H1 (cell line): ENCODE results near the gene MBD3L3. TPM values are rescaled to one million over a fixed set of nuclear protein-coding genes. Genes with fewer than 3 reads are reported as not detected.

Source experiments
- BACH1 ChIP-seq: IDR thresholded peaks from 2 replicates; pipeline ENCODE4 v1.6.1; 2012; ENCODE audit warnings: low read length, improper control_type of control experiment
- CBX8 ChIP-seq: fragments of 300-800, 300-1000 bp; sonication (generic); IDR thresholded peaks from 2 replicates; pipeline ENCODE4 v1.7.1; 2016; ENCODE audit warnings: low read depth, low read length, borderline replicate concordance
- NANOG ChIP-seq: IDR thresholded peaks from 2 replicates; pipeline ENCODE4 v1.6.1; 2011; ENCODE audit warnings: low read length, low read depth, mild to moderate bottlenecking, inconsistent platforms; ENCODE audit not compliant: insufficient read depth, poor library complexity, severe bottlenecking
- polyA plus RNA-seq, 7 experiments: library from polyadenylated mRNA; depleted of rRNA in 3 of 7; stranded (reverse) in 5 of 7; unstranded in 2 of 7; fragments of >200 nt in 5 of 7; fragments of 200-250 nt in 2 of 7; gene quantifications; 1 replicate in 5 of 7; 2 replicates in 1 of 7; 4 replicates in 1 of 7; pipeline versions ENCODE4 v1.2.1 to v1.2.3, GENCODE V29; 2011 to 2013; ENCODE audit warnings: missing spikeins in 2 of 7, mixed read lengths in 2 of 7
- total RNA-seq: library from RNA; stranded (reverse); fragmentation: NEBNext Ultra II Directional; extraction: Animal tissue kit (Norgen Biotek cat#: 25700); gene quantifications from 2 replicates; pipeline ENCODE4 v1.2.1, GENCODE V29; 2021

Gene MBD3L3
- total and polyA plus RNA-seq, 2 of the 8 experiments (the other 6 are each of a cell fraction or from before 2014, with no cell fraction given): not detected

DNA sequence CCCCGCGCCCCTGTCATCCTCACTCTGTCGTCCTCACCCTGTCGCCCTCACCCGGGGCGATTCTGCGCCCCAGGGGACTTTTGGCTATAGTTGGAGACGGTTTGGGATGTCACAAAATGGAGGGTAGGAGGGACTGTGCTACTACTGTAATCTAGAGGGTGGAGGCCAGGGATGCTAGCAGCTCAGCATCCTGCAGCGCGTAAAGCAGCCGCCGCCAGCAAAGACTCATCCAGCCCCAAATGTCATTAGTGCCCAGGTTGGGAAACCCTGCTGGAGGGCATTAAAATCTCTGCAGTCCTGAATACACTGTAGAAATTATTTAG, 11.4 kb upstream of the MBD3L3 start (continued):
- TF ChIP-seq NANOG: no peak
- no peak for TF ChIP-seq CBX8
- TF ChIP-seq BACH1: no peak
